BLaER1 (cell line): ENCODE results near the gene FMN2.

Source experiments
- H3K27ac ChIP-seq: shearing (Covaris generic); formaldehyde crosslinking; 2 replicates; pipeline ENCODE4 v1.8.1; 2022
- H3K27me3 ChIP-seq: shearing (Covaris generic); formaldehyde crosslinking; 2 replicates; pipeline ENCODE4 v1.8.1; 2022
- H3K36me3 ChIP-seq: shearing (Covaris generic); formaldehyde crosslinking; 2 replicates; pipeline ENCODE4 v1.8.1; 2022
- H3K4me1 ChIP-seq: shearing (Covaris generic); formaldehyde crosslinking; 2 replicates; pipeline ENCODE4 v1.8.1; 2022
- H3K4me2 ChIP-seq: shearing (Covaris generic); formaldehyde crosslinking; 2 replicates; pipeline ENCODE4 v1.8.1; 2022
- H3K4me3 ChIP-seq: shearing (Covaris generic); formaldehyde crosslinking; 2 replicates; pipeline ENCODE4 v1.8.1; 2022
- H3K9ac ChIP-seq: shearing (Covaris generic); formaldehyde crosslinking; 2 replicates; pipeline ENCODE4 v1.8.1; 2022
- H3K9me3 ChIP-seq: shearing (Covaris generic); formaldehyde crosslinking; 2 replicates; pipeline ENCODE4 v1.8.1; 2022
- H4K20me1 ChIP-seq: shearing (Covaris generic); formaldehyde crosslinking; 2 replicates; pipeline ENCODE4 v1.8.1; 2022
- Cebpa-rat ChIP-seq: shearing (Covaris generic); IDR thresholded peaks from 2 replicates; pipeline ENCODE4 v1.8.1; 2022

Gene FMN2

DNA sequence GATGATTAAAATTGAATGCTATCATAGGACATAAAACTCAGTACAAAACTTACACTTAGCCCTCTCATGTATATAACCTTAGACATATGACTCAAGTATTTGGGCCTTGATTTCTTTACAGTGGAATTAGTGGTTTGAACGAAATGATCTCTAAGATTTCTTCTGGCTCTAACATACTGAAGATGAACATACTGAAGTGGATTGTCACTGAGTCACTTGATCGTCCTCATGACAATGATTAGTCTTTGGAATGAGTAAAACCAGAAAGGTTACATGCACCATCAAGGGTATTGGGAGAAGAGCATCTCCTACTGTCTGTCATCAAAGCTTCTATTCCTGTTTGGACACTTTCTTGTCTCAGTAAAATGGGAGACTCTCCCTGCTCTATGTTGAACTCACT, 17.4 kb downstream of the FMN2 start:
- Histone ChIP-seq H3K4me1 (0 out of 2 replicates have a peak, but pooled peaks cover 7% of the 10 kb centered on the region), H3K27ac (no peak overlapping the region), H3K27me3 (no peaks in the 10 kb centered on the region), H4K20me1 (no peaks in the 10 kb centered on the region), H3K4me3 (no peak overlapping the region), H3K9me3 (no peaks in the 10 kb centered on the region), H3K9ac (no peak overlapping the region), H3K36me3 (no peaks in the 10 kb centered on the region), H3K4me2 (no peak overlapping the region)
- no peak for TF ChIP-seq Cebpa-rat

DNA sequence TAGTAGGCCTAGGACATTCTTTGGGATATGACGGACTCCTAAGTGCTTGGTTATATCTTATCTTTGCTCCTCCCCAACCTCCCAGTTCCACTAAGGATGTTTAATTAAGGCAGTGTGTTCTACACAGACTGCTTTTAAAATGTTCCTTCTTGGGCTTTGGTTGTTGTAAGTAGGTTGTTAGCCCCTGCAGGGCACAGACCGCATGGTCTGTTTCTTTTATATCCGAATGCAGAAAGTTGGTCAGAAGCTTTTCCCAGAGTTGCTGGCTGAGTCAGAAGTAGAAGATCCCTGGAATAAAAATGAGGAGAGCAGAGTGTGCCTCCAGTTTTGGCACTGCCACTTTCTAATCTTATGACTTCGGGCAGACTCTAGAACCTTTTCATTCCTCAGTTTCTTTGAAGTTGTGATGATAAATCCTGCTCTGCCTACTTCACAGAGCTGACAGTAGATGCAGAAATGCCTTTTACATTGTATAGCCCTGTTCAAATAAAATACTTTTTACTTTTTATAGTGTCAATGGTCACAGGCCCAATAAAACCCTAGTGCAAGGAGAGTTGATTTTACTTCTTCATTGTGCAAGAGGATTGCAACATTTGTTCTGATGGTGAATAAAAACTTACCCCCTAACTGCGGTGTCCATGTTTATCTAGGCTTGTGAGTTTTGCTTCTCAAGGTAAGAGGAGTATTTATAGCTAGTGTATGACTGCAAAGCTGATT, 18.4 kb downstream of the FMN2 start:
- no peak overlapping the region for H3K4me3 ChIP-seq
- TF ChIP-seq Cebpa-rat: no peak
- H3K4me2 ChIP-seq: no peak overlapping the region
- no peaks in the 10 kb centered on the region for H4K20me1 ChIP-seq
- no peaks in the 10 kb centered on the region for H3K36me3 ChIP-seq
- H3K4me1 ChIP-seq: 0 out of 2 replicates have a peak, but pooled peaks cover 7% of the 10 kb centered on the region
- H3K27ac ChIP-seq: no peak overlapping the region
- H3K27me3 ChIP-seq: no peaks in the 10 kb centered on the region
- H3K9me3 ChIP-seq: no peaks in the 10 kb centered on the region
- H3K9ac ChIP-seq: no peak overlapping the region

DNA sequence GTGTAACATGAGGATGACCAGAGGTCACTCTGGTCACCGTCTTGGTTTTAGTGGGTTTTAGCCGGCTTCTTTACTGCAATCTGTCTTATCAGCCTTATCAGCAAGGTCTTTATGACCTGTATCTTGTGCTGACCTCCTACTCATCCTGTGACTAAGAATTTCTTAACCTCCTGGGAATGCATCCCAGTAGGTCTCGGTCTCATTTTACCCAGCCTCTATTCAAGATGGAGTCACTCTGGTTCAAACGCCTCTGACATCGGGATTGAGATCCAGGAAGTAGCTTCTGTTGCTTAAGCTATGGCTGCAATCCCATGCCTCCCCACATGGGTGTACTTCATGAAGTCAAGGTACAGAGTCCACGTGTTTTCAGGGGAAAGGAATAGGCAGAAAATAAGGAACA, 19.9 kb downstream of the FMN2 start:
- H3K9ac ChIP-seq: no peak overlapping the region
- no peak overlapping the region for H3K4me3 ChIP-seq
- no peaks in the 10 kb centered on the region for H3K27me3 ChIP-seq
- no peak overlapping the region for H3K27ac ChIP-seq
- TF ChIP-seq Cebpa-rat: no peak
- no peaks in the 10 kb centered on the region for H3K9me3 ChIP-seq
- H3K4me1 ChIP-seq: 0 out of 2 replicates have a peak, but pooled peaks cover 7% of the 10 kb centered on the region
- no peaks in the 10 kb centered on the region for H3K36me3 ChIP-seq
- H3K4me2 ChIP-seq: no peak overlapping the region
- no peaks in the 10 kb centered on the region for H4K20me1 ChIP-seq

DNA sequence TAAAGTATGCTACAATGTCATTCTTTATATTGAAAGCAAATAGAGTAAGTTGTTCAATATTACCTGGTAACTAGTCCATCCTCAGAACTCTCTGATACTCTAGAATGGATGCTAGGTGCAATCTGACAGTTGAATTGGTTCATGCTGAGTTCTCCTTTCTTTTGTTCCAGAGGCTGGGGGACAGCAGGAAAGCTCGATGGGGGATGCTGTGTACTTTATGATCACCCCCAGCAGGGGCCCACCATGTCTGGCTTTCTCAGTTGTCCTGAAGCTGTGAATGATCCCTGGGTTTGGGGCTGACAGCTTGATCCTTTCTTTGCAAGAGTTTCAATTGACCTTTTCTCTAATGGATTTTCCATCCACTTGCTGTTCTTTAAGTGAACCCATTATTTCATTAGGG, 22.5 kb downstream of the FMN2 start:
- no peak for TF ChIP-seq Cebpa-rat
- H3K4me2 ChIP-seq: no peak overlapping the region
- no peaks in the 10 kb centered on the region for H3K27me3 ChIP-seq
- no peaks in the 10 kb centered on the region for H3K36me3 ChIP-seq
- no peaks in the 10 kb centered on the region for H3K9me3 ChIP-seq
- no peak overlapping the region for H3K9ac ChIP-seq
- H3K4me1 ChIP-seq: no peaks in the 10 kb centered on the region
- no peak overlapping the region for H3K4me3 ChIP-seq
- H3K27ac ChIP-seq: no peak overlapping the region
- no peaks in the 10 kb centered on the region for H4K20me1 ChIP-seq

DNA sequence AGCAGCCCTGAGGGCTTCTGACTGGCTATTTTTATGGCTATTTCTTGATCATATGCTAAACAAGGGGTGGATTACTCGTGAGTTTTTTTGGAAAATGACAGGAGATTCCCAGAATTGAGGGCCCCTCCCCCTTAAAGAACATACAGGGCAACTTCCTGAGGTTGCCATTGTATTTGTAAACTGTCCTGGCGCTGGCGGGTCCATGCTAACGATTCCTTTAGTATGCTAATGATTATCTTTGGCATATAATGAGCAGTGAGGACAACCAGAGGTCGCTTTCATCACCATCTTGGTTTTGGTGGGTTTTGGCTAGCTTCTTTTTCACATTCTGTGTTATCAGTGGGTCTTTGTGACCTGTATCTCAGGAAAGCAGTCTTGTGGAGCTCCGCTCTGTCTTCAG, 24.1 kb downstream of the FMN2 start:
- no peak overlapping the region for H3K4me2 ChIP-seq
- H3K27ac ChIP-seq: no peak overlapping the region
- TF ChIP-seq Cebpa-rat: no peak
- no peaks in the 10 kb centered on the region for H3K9me3 ChIP-seq
- no peaks in the 10 kb centered on the region for H3K27me3 ChIP-seq
- H3K9ac ChIP-seq: no peak overlapping the region
- no peaks in the 10 kb centered on the region for H3K36me3 ChIP-seq
- H3K4me3 ChIP-seq: no peak overlapping the region
- no peaks in the 10 kb centered on the region for H4K20me1 ChIP-seq
- H3K4me1 ChIP-seq: no peaks in the 10 kb centered on the region

DNA sequence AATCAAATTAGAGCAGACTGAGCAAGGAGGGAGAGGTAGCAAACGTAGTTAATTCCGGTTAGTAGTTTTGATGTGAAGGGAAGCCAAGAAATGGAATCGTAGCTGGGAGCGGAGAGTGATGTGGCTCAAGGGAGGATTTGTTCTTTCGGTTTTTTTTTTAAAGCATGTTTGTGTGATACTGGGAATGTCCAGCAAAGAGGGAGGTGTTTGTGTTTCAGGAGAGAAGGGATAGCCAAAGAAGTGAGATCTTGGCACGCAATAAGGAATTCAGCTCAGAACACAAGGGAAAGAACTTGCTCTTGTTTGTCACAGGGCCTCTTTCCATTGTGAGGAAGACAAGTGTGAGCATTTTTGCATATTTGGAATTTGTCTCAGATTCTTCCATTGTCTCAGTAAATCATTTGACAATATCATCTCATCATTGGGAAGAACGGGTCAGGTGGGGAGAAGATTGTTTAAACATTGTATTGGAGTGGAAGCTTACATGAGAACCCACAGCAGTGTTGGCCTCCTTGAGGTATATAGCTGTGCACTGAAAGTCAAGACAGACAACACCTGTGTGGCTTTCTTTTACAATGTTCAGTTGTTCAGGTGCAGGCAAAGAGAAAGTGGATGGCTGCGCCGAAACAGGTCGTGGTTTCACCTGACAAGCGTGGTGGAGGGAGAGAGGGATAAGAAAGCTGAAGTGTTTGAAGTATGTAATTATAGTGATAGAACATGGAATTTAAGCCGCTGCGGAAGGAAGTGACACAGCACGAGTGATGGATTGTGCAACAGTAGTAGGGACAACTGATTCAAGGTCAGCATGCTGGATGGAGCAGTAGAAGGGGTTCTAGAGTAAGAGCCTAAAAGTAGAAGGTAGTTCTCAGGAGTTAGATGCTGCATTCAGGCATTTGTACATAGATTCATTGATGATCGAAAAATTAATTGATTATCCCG, 25.4 kb downstream of the FMN2 start:
- Histone ChIP-seq H3K9me3 (no peaks in the 10 kb centered on the region), H3K4me2 (no peak overlapping the region)

DNA sequence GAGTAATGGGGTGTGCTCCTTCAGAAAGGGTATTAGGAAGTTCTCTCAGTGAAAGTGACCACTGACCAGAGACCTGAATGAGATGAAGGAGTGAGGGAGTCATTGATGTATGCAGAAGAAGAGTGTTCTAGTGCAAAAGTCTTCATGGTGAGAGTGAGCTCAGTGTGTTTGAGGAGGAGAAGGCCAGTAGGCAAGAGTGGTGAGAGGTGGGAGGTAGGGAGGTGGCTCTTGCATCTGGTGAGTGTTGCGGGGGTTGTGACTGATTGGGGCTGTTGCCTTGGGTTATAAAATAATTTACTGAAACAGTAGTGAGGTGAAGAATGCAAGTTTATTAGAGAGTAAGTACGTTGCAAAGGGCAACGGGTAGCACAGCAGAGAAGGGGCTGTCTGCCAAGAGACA, 26.2 kb downstream of the FMN2 start:
- H4K20me1 ChIP-seq: no peaks in the 10 kb centered on the region
- no peak overlapping the region for H3K9ac ChIP-seq
- H3K4me3 ChIP-seq: no peak overlapping the region
- H3K36me3 ChIP-seq: no peaks in the 10 kb centered on the region
- H3K27me3 ChIP-seq: no peaks in the 10 kb centered on the region
- no peak overlapping the region for H3K4me2 ChIP-seq
- no peak overlapping the region for H3K27ac ChIP-seq
- no peak for TF ChIP-seq Cebpa-rat
- no peaks in the 10 kb centered on the region for H3K4me1 ChIP-seq
- H3K9me3 ChIP-seq: no peaks in the 10 kb centered on the region

More for the DNA sequence above, 25.4 kb downstream of the FMN2 start:
- H3K36me3 ChIP-seq: no peaks in the 10 kb centered on the region
- no peaks in the 10 kb centered on the region for H3K4me1 ChIP-seq
- no peaks in the 10 kb centered on the region for H3K27me3 ChIP-seq
- no peak for TF ChIP-seq Cebpa-rat
- H4K20me1 ChIP-seq: no peaks in the 10 kb centered on the region
- no peak overlapping the region for H3K27ac ChIP-seq
- no peak overlapping the region for H3K4me3 ChIP-seq
- H3K9ac ChIP-seq: no peak overlapping the region

DNA sequence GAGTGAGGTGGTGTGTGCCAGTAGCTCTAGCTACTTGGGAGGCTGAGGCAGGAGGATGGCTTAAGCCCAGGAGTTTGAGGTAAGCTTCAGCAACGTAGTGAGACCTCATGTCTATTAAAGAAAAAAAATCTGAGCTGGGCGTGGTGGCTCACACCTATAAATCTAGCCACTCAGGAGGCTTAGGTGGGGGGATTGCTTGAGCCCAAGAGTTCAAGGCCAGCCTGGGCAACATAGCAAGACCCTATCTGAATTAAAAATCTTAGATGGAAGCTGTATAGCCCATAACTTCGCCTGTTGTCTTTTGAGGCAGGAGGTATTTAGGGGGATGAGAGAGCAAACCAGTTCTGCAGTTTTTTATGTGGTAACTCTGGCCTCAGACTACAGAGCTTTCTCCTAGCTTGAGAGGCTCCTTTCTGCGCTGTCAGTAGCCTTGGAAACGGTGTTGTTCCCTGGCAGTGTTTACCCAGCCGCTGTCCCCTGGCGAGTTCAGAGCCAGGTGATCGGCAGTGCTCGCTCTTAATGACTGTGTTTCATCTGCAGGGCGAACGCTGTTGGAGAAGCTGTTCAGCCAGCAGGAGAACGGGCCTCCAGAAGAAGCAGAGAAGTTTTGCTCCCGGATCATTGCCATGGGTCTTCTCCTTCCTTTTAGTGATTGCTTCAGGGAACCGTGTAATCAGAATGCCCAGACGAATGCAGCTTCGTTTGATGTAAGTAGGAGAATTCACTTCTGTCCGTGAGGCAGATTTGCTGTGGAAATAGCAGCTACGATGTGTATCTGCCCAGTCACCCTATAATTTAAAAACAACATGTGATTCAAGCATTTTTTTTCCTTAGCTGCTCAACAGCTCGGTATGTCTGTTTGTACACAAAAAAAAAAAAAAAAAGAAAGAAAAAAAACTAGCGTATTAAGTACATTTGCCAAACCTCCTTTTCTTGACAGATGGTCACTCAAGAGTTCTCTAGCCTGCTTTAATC, 31.2 kb downstream of the FMN2 start:
- H3K4me2 ChIP-seq: no peak overlapping the region
- H3K4me3 ChIP-seq: no peak overlapping the region
- H3K9ac ChIP-seq: no peak overlapping the region

DNA sequence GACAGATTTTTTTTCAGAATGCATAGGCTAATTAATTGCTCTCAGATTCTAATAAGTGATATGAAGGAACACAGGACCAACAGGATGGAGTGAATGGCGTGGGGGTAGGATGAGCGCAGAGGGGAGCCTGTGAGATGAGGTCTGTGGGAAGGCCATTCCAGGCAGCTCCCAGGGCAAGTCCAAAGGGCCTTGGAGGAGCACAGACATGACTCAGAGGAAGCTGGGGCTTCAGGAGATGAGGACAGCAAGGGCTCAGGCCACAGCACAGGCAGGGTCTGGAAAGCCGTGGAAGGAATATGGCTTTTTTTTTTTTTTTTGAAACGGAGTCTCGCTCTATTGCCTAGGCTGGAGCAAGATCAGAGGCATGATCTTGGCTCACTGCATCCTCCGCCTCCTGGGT, 35.1 kb downstream of the FMN2 start:
- no peak overlapping the region for H3K27ac ChIP-seq
- no peaks in the 10 kb centered on the region for H3K9me3 ChIP-seq
- no peaks in the 10 kb centered on the region for H3K27me3 ChIP-seq
- H3K4me1 ChIP-seq: no peaks in the 10 kb centered on the region
- no peaks in the 10 kb centered on the region for H4K20me1 ChIP-seq
- no peak overlapping the region for H3K4me3 ChIP-seq
- H3K36me3 ChIP-seq: no peaks in the 10 kb centered on the region
- TF ChIP-seq Cebpa-rat: no peak
- H3K9ac ChIP-seq: no peak overlapping the region
- no peak overlapping the region for H3K4me2 ChIP-seq

More for the DNA sequence above, 31.2 kb downstream of the FMN2 start:
- Histone ChIP-seq H3K9me3 (no peaks in the 10 kb centered on the region), H4K20me1 (no peaks in the 10 kb centered on the region), H3K4me1 (no peaks in the 10 kb centered on the region), H3K27ac (no peak overlapping the region), H3K36me3 (no peaks in the 10 kb centered on the region), H3K27me3 (no peaks in the 10 kb centered on the region)
- no peak for TF ChIP-seq Cebpa-rat
